Stomach smooth muscle (tissue), 2 donors: ENCODE results near the gene SCO1.
"Not testable (repeated sequence)": the region's sequence is repeated elsewhere in the genome, so short reads cannot be mapped to it uniquely, and the experiment has no call there.

Experiments used
- H3K27ac ChIP-seq: one replicate; pipeline ENCODE4 v1.7.0; 2013; ENCODE audit warnings: mild to moderate bottlenecking, low read length, inconsistent platforms
- H3K27me3 ChIP-seq, 2 donors: one replicate each; pipeline ENCODE4 v1.7.0; 2013; ENCODE audit warnings: low read length in 2 of 2; ENCODE audit not compliant: insufficient read depth in 2 of 2, control insufficient read depth in 1 of 2
- H3K36me3 ChIP-seq, 2 donors: one replicate each; pipeline ENCODE4 v1.7.0; 2013; ENCODE audit warnings: low read length in 2 of 2; ENCODE audit not compliant: control insufficient read depth in 2 of 2, insufficient read depth in 2 of 2
- H3K4me1 ChIP-seq: one replicate; pipeline ENCODE4 v1.7.0; 2013; ENCODE audit warnings: low read length; ENCODE audit not compliant: control insufficient read depth, insufficient read depth
- H3K4me3 ChIP-seq, 2 donors: one replicate each; pipeline ENCODE4 v1.7.0; 2013; ENCODE audit warnings: low read length in 2 of 2
- H3K9ac ChIP-seq, 2 donors: one replicate each; pipeline ENCODE4 v1.7.0; 2013; ENCODE audit warnings: low read length in 2 of 2, mild to moderate bottlenecking in 1 of 2
- H3K9me3 ChIP-seq, 2 donors: one replicate each; pipeline ENCODE4 v1.7.0; 2013; ENCODE audit warnings: low read length in 2 of 2; ENCODE audit not compliant: control insufficient read depth in 2 of 2
- donor health status: healthy.
- donor health status: Pancreatic carcinoma.

The SCO1 gene

DNA sequence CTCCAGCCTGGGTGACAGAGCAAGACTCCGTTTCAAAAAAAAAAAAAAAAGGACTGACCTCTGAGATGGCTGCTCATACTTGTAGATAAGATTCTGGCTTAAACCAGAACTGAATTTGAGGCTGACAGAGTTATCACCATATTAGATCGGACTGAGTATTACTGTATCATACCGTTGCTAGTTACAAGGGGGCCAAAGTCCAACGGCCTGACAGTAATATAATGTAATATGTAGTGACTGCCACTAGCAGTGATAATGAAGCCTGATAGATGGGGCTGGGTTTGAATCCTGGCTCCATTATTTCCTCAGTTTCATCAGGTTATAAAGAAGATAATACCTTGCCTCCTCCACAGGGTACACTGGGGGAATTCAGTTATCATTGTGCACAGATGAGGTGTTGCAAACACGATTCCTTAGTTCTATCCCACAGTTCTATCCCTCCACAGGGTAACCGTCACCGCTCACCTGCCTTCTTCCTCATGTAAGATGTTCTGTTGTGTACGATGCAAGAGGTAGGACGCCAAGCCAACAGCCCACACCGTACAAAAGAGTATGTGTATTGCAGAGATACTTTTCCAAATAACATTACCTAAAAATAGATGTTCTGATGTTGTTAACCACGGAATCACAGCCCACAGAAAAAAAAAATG lies 27.3 kb upstream of the SCO1 start:
- no peak overlapping the region for H3K27ac ChIP-seq
- no peak overlapping the region for H3K4me3 ChIP-seq
- H3K36me3 ChIP-seq = peaks cover 20 to 21% of the 10 kb centered on the region in 2 donors

DNA sequence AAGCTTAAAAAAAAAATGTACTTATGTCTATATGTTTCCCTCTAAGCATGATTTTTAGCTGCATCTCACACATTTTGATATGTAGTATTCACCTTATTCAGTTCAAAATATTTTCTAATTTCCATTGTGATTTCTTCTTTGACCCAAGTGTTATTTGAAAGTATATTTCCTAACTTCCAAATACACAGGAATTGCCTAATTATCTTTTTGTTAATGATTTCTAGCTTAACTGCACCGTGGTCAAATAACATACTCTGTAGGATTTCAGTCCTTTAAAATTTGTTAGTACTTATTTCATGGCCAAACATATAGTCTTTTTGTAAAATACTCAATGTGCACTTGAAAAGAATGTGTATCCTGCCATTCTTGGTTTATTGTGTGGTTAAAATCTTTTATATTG lies 21.2 kb upstream of the SCO1 start:
- Histone ChIP-seq H3K27me3 (no peaks in the 10 kb centered on the region), H3K4me3 (no peak overlapping the region), H3K9me3 (no peaks in the 10 kb centered on the region), H3K27ac (no peak overlapping the region), H3K9ac (no peak overlapping the region), H3K36me3 (peaks cover 2 to 11% of the 10 kb centered on the region in 2 donors), H3K4me1 (no peaks in the 10 kb centered on the region)

More for the DNA sequence above, 27.3 kb upstream of the SCO1 start:
- Histone ChIP-seq H3K4me1 (no peaks in the 10 kb centered on the region), H3K9ac (no peak overlapping the region), H3K27me3 (no peaks in the 10 kb centered on the region), H3K9me3 (no peaks in the 10 kb centered on the region)

DNA sequence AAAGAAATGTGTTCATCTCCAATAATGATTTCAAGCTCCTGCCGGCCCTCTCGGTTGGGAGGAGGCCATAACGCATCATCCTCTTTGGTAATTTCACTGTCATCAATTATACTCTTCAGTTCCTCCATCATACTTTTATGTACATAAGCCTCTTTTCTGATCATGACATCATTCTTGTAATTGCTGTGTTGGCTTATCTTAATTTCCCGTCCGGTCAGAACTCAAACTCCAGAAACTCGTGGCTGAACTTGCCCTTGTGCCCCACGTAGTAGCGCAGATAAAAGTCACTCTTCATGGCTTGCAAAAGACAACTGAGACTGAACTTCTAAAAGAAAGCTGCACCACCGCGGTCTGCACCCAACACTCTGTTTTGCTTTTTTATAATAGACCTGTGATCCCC lies 18.9 kb upstream of the SCO1 start:
- Histone ChIP-seq H3K27ac (no peak overlapping the region), H3K4me3 (no peak overlapping the region), H3K27me3 (no peaks in the 10 kb centered on the region), H3K9ac (no peak overlapping the region), H3K36me3 (peaks cover 14 to 18% of the 10 kb centered on the region in 2 donors), H3K4me1 (no peaks in the 10 kb centered on the region), H3K9me3 (no peaks in the 10 kb centered on the region)

DNA sequence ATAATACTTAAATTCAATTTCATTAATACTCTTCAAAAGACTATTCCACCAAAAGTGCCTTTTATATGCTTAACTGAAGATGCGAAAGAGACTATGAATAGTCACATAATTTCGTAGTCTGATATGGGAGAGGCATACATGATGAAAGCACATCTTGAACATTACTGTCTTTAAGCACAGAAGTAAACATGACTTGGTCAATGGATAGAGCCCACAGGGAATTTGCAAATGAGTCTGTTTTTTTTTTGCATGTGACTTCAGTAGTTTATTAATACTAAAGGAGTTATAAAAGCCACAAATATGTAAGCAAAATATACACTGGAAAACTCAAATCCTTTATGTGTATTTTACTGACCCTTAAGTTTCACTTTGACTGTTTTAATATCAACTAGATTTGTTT lies 16.0 kb upstream of the SCO1 start:
- H3K4me1 ChIP-seq = no peaks in the 10 kb centered on the region
- no peak overlapping the region for H3K4me3 ChIP-seq
- no peak overlapping the region for H3K9ac ChIP-seq
- H3K9me3 ChIP-seq = no peaks in the 10 kb centered on the region
- peaks cover 20 to 28% of the 10 kb centered on the region in 2 donors for H3K36me3 ChIP-seq
- no peaks in the 10 kb centered on the region for H3K27me3 ChIP-seq
- H3K27ac ChIP-seq = no peak overlapping the region

DNA sequence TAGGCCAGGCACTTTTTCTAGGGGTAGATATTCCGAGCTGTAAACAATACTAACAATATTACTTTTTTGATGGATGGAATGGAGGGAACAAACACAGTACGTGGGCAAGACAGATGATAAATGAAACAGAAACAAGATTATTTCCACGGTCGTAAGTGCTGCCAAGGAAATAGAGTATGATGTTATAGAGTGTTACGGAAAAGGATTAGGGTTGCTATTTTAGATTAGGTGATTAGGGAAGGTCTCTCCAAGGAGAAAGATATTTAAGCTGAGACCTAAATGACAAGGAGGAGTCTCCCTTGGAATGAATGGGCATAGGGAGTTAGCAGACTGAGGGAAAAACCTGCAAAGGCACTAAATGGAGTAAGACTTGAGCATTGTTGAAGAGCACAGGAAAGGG lies 8.4 kb upstream of the SCO1 start:
- no peak overlapping the region for H3K4me3 ChIP-seq
- no peaks in the 10 kb centered on the region for H3K27me3 ChIP-seq
- H3K9me3 ChIP-seq = no peaks in the 10 kb centered on the region
- no peaks in the 10 kb centered on the region for H3K4me1 ChIP-seq
- no peak overlapping the region for H3K27ac ChIP-seq
- no peak overlapping the region for H3K9ac ChIP-seq
- peaks cover 27 to 38% of the 10 kb centered on the region in 2 donors for H3K36me3 ChIP-seq

DNA sequence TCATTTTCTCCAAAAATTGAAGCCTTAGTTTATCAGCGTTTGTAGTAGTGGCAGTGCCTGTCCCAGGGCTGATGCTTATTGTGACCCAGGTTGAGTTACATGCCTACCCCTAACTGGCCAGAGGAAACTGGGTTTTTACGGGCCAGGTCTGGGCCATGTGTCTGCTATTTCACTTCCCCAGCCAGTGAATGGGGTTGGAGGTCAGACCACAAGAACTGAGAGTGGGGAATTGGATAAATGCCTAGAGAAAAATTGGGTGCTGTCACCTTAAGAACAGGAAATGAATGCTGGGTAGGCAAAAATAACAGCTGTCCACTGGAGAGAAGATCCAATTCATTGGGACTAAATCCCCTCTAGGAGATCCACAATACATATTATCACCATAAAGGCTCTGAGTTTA lies 5.2 kb upstream of the SCO1 start:
- H3K36me3 ChIP-seq = peaks cover 21 to 23% of the 10 kb centered on the region in 2 donors
- H3K4me1 ChIP-seq = no peaks in the 10 kb centered on the region
- H3K27me3 ChIP-seq = no peaks in the 10 kb centered on the region
- H3K9ac ChIP-seq = no peak overlapping the region
- H3K4me3 ChIP-seq = no peak overlapping the region
- no peak overlapping the region for H3K27ac ChIP-seq
- no peaks in the 10 kb centered on the region for H3K9me3 ChIP-seq

DNA sequence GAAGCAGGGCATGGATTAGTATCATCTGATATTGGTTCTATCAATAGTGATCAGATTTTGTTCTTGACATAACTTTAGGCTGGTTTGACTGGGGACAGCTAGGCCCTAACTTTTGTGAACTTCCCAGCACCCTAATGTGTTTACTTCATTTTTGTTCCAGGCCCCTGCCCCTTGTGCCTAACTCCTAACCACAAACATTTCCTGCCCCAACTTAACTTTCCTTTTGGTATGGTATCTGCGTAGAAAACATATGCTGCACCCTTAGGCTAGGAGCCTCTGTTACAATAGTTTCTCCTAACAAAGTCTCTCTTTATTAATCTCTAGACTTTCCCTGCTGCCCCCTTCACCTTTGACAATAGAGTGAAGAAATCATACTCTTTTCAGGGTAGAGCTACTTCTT lies 2.5 kb upstream of the SCO1 start:
- Histone ChIP-seq H3K4me3 (no peak overlapping the region), H3K27ac (no peak overlapping the region), H3K9me3 (no peaks in the 10 kb centered on the region), H3K4me1 (peaks cover 4% of the 10 kb centered on the region), H3K36me3 (peaks cover 1 to 4% of the 10 kb centered on the region in 2 donors), H3K9ac (no peak overlapping the region), H3K27me3 (no peaks in the 10 kb centered on the region)

DNA sequence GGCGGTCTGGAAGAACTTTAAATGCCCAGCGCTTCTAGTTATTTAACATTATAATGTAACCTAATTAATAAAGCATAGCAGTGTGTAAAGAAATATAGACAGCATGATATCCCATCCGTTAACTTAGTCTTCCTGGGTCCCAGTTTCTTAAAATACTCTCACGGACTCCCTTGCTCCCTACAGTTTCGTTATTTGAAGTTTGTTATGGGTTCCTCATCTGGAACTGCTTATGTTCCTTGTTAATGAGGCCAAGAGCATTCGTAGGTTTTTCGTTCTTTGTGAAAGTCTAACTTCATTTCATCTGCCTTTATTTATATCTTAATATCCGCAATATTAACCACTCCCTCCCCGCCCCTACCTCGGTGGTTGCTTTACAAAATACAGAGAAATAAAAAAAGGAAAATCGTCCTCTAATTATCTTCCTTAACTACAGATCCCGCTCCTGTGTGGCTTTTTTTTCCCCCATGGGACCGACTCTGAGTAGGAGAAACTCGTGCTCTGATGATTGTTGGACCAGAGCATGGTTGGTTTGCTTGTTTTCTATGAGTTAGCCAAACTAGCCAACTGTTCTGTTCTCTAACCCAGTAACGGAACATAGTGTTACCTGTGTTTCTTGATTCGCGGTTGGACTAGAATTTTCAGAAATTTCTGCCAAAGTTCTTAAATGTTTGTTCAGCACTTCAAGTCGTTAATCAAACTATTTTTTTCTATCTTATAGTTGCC lies 924 bp upstream of the SCO1 start:
- Histone ChIP-seq H3K27ac (peak overlapping the region; percentile 85), H3K9me3 (no peaks in the 10 kb centered on the region), H3K4me1 (peaks cover 4% of the 10 kb centered on the region), H3K9ac (peak overlapping the region; percentile 90 to 93), H3K36me3 (peaks cover 0 to 11% of the 10 kb centered on the region in 2 donors), H3K4me3 (peak overlapping the region; percentile 93 to 98), H3K27me3 (no peaks in the 10 kb centered on the region)

DNA sequence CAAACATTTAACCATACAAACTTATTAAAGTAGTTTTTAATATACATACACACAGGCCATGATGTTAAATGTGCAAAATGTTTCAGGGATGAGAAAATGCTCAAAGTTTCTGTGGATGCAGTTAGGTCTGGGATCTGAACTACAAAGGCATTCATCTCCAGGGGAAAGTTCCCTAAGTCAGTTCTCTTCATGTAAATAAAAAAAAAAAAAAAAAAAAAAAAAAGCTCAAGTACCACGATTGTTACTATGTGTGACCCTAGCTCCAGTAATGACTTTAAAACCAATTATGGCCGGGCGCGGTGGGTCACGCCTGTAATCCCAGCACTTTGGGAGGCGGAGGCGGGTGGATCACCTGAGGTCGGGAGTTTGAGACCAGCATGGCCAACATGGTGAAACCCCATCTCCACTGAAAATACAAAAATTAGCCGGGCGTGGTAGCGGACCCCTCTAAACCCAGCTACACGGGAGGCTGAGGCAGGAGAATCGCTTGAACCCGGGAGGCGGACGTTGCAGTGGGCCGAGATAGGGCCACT lies 1.4 kb downstream of the SCO1 start:
- H3K9ac ChIP-seq, H3K27ac ChIP-seq: not testable (repeated sequence)
- peak overlapping the region; percentile 93 to 98 for H3K4me3 ChIP-seq

DNA sequence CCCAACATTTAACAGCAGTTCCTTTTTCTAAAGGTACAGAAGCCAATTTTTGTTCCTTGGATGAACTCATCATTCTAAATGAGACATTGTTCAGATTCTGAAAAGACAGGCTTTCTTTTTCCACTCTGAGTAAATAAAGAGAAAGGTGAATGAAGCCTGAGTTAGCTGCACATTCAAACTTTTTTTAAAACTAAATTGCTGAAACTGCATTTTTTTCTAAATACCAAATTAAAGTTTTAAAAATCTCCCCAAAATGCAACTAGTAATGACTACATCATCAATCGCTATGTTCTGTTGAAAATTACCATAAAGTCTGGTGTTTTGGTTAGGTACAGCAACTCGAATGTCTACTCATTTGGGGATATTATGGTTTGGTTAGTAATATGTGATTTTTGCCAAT lies 9.8 kb downstream of the SCO1 start:
- Histone ChIP-seq H3K27ac (no peak overlapping the region), H3K4me1 (no peaks in the 10 kb centered on the region), H3K9me3 (no peaks in the 10 kb centered on the region), H3K27me3 (no peaks in the 10 kb centered on the region), H3K4me3 (no peak overlapping the region), H3K9ac (no peak overlapping the region), H3K36me3 (peaks cover 23 to 34% of the 10 kb centered on the region in 2 donors)

More for the DNA sequence above, 1.4 kb downstream of the SCO1 start:
- H3K36me3 ChIP-seq = peaks cover 17 to 30% of the 10 kb centered on the region in 2 donors
- H3K9me3 ChIP-seq, H3K27me3 ChIP-seq, H3K4me1 ChIP-seq: not testable (repeated sequence)

DNA sequence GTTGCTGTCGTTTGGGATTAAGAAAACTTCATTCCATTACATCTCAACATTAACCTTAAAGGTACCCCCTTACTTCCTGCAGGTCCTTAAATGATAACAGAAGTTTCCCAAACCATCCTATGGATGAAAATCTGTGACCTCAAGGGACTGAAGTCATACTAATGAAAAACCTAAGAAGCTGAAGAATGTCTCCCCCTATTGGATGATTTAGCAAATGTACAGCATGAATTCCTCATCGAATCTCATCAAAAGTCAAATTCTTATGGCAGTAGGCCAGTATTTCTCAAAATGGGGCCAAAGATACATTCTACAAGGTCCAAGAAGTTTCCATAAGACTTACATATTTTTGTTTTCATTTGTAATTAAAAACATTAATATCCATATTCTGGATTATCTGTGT lies 13.5 kb downstream of the SCO1 start:
- H3K27me3 ChIP-seq = no peaks in the 10 kb centered on the region
- H3K9ac ChIP-seq = no peak overlapping the region
- no peaks in the 10 kb centered on the region for H3K9me3 ChIP-seq
- H3K4me3 ChIP-seq = no peak overlapping the region
- no peak overlapping the region for H3K27ac ChIP-seq
- no peaks in the 10 kb centered on the region for H3K4me1 ChIP-seq
- peaks cover 15 to 34% of the 10 kb centered on the region in 2 donors for H3K36me3 ChIP-seq
